Stimulated activated CD8-positive, alpha-beta memory T cell treated with anti-CD3 and anti-CD28 coated beads, Interleukin-12 subunit alpha, Interleukin-12 subunit beta, amount 100 ng/mL, for 24 hours (primary cell): ENCODE data around the gene TGM3.

Source experiments
- DNase-seq: peaks from one replicate; pipeline ENCODE4 v3.0.0-alpha.2; 2020; ENCODE audit errors: extremely low read depth

Gene TGM3

DNA sequence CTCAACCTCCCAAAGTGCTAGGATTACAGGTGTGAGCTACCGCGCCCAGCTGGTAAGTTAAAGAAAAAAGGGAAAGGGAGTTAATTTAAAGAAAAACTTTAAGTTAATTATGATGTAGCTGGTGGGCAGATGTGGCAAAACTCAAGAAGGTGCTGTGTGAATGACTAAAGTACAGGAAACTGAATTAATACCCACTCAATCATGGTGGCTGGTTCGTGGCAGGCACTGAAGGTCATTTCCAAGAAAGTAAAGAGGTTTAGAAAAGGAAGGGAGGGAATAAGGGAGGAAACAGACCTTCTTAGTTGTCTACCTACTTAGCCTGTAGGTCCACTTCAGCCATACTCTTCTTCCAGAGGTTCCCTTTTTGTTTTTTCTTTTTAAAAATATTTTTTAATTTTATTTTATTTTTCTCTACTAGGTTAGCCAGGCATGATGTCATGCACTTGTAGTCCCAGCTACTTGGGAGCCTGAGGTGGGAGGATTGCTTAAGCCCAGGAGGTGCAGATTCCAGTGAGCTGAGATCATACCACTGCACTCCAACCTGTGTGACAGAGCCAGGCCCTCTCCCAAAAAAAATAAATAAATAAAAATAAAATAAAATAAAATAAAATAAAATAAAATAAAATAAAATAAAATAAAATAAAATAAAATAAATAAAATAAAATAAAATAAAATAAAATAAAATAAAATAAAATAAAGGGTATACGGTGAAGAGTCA lies 11.9 kb upstream of the TGM3 start:
- DNase-seq: no peak

DNA sequence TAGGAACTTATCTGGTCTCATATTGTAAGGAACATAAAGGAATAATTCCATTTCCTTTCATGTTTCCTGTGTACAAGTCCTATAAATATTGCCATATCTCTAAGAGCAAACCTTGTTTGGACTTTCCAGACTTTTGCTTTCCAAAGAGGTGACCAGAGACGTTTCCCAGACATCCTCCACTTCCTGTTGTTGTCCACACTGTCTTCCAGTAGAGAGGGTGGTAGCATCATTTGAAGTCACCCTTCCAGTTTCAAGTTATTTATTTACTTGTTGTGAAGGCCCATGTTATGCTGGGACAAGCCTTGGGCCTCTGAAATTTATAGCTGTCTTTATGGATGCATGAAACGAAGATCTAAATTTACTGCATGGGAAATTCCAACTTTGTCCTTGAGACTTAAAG lies 10.6 kb upstream of the TGM3 start:
- DNase-seq: no peak

DNA sequence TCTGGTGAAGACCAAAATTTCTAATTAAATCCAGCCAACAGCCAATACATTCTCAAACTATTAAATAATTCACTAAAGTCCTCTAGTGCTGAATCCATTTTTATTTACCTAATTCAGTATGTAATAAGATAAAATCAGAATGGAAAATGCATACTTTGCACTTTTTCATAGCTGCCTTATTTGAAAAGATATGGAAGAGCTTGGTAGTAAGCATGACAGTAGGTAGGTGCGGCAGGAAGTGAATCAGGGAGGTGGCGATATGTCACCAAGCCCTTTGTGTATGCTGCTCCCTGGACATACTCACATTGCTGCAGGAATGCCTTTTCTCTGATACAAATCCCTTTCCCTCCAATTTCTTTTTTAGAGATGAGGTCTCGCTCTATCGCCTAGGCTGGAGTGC lies 10.2 kb upstream of the TGM3 start:
- no peak for DNase-seq

DNA sequence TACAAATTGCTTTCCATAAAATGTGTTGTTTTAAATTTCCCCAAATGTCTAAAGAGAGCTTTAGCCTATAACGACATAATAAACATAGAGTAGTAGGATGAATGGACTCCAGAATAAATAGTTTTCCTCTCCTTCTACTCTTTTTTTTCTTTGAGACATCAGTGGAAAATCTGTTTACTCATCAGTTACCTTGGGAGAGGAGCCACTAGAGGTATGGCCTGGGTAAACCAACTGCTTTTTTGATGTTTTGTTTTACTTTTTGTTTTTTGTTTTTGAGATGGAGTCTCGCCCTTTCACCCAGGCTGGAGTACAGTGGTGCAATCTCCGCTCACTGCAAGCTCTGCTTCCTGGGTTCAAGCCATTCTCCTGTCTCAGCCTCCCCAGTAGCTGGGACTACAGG lies 8.3 kb upstream of the TGM3 start:
- no peak for DNase-seq

DNA sequence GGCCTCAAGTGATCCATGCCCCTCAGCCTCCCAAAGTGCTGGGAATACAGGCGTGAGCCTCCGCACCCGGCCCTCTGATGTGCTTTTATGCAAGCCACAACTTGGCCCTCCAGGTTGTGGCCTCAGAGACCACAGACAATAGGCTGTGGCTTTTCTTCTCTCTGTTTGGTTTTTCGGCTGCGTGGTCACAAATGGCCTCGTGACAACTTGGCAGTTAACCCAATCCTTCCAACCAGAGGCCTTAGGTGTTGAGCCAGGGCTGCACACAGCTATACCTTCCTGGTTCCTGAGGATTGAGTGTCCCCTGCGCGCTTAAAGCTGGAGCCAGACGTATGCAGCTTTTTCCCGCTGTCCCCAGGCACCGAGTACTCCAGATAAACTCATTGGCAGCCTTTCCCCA lies 6.3 kb upstream of the TGM3 start:
- no peak for DNase-seq

DNA sequence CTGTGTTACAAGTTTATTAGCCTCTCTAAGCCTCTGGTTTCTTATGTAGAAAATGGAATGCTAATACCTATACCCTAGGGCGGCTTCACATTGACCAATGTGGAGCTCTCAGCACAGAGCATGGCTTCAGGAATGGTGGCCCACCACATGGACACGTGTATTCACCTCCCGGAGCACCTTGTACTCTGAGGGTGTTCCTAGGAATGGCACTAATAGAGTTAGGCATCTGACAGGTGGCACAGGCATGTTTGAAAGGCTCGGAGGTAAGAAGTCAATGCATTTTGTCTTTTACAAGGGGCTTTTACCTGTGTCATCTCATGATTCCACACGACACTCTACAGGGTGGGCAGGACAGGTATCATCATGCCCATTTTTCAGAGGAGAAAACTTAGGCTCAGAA lies 5.3 kb upstream of the TGM3 start:
- DNase-seq: no peak

DNA sequence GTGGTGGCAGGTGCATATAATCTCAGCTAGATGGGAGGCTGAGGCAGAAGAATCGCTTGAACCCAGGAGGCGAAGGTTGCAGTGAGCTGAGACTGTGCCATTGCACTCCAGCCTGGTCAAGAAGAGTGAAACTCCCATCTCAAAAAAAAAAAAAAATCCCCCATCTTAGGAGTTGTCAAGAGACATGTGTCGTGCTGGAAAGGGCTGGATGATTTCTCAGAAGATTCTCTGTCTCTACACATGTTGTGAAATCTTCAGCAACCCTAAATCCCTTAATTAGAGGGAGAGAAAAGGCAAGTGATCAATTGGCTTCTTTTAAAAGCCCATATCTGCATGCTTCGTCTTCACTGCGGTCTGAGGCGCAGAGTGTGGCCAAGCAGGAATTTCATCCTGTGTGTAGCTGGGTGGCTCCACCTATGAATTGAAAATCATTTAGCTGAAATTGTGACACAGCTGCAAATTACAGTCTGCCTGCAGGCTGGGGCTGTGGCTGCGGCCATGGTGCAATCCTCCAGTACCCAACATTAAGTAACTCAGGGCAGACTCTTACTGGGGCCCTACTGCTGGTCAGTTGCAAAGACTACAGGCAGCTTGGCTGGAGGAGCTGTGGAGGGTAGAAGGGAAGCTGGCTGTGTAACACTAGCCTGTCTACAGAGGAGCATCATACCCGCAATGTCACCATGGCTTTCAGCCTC lies 3.2 kb upstream of the TGM3 start:
- DNase-seq: no peak

DNA sequence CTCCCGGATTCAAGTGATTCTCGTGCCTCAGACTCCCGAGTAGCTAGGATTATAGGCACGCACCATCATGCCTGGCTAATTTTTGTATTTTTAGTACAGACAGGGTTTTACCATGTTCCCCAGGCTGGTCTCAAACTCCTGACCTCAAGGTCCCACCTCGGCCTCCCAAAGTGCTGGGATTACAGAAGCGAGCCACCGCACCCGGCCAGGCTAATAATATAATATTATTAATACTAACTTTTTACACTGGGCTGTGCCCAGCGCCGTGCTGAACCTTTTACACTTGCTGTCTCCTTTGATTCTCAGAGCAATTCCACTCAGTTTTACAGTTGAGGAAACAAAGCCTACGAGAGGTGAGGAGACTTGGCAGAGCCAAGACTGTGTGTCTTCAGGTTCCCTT lies 2.3 kb upstream of the TGM3 start:
- DNase-seq: no peak

DNA sequence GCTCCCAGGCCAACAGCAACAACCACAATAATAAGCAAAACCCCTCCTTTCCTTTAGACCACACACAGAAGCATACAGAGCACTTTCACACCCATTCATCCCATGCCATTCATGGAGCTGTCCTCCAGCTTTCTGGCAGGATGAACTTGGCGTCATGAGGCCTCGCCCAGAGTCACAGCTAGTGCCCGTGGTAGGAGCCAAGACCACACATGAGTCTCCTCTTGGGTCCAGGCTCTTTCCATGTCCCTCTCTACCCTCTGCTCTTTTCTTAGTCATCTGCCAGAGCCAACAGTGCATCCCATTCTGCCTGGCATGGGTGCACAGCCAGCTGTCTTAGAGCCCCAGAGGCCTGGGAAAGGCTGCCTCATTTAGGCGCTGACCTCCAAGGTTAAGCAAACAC lies 1.8 kb upstream of the TGM3 start:
- no peak for DNase-seq

DNA sequence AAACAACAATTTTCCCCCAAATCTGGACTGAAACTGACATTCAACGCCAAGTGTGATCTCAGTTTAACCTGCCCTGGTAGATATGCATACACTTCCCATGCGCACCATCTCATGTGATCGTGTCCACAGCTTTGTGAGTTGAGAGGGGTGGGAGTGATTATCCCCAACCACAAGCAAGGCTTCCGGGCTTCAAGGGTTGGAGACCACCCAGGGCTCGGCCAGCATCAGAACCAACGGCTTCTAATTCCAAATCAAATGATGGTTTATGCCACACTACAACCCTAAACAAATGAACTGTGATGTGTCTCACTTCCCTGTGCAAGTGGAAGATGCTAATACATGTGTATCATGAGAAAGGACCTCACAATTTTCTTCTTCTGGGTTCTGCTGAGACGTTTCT lies 515 bp upstream of the TGM3 start:
- no peak for DNase-seq

DNA sequence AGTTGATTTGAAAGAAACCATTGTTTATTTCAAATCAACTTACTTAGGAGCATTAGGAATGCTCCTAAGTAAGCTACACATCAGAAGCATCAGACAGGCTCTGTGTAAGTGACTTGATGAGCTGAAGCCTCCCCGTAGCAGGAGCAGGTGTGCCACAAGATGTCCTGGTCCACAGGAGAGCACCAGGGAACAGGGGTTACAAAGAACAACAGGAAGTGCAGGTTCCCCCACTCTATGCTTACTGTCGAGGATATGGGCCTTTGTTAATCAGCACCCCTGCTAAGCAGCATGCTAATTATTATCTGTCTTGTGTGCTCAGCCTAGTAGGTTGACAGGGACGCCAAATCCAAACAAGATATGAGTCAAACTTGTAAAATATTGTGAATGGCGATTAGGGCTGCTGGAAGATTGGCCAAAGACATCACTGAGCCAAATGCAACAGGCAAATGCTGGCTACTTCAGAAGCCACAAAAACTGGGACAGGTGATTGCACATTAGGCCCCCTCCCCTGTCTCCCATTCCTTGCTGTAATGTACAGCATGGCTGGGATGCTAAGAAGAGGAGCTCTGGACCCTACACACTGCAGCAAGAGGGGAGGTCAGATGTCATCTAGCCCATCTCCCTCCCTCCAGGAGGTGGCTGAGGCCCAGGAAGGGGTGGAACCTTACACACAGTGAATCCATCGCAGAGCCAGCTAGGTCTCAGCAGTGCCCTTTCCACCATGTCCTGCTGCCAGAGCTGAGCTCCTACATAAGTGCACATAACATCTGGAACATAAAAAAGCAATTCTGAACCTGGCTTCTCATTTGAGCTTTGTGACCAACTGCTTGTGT lies 939 bp downstream of the TGM3 start:
- no peak for DNase-seq

DNA sequence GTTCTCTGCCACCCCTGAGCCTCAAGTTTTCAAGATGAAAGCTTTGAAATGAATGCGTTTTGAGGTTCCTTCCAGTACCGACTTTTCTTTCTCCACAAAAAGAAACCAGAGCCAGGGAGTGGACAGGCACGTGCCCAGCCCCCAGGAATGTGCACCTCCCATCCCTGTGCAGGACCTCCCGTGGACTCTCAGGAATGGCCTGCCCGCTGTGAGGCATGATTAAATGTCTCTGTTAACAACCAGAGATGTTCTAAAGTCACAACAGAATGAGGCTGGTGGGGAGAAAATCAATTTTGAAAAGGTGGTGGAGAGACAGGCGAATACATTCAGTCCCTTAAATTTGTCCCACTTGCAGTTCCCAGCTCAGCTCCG lies 1.5 kb downstream of the TGM3 start:
- DNase-seq: no peak

DNA sequence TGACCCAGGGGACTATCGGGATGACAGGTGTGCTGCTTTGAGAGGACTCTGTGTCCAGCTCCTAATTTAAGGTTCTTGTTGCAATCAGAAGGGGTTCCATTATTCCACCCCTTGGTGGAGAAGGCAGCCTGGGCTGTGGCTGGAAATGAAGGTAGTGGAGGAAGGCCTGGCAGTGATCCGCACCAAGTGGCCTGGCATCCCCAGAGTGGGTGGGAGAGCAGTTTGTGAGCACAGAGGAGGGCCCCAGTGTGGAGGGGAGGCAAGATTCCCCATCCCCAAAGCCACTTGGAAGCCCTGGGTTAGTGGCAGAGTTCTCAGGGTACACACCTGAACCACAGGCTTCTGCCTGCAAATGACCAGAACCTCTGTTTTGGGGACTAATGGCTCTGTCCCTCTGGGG lies 2.3 kb downstream of the TGM3 start:
- no peak for DNase-seq

DNA sequence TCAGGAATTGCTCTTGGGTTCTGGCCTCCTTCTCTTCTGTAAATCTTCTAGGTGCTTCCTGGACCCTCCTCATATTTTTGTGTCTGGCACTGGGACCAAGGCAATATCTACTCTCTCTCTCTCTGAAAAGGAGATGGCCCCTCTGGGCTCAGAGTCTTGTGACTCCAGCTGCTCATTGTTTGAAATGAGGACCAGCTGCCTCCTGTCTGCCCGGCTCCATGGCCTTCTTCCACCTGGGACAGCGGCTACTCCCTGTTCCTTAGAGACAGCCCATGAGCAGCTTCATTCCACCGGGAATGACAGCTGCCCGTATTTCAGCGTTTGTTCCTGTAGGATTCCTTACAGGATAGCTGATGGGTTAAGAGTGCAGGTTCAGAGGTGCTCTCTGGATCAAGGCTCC lies 2.9 kb downstream of the TGM3 start:
- no peak for DNase-seq

DNA sequence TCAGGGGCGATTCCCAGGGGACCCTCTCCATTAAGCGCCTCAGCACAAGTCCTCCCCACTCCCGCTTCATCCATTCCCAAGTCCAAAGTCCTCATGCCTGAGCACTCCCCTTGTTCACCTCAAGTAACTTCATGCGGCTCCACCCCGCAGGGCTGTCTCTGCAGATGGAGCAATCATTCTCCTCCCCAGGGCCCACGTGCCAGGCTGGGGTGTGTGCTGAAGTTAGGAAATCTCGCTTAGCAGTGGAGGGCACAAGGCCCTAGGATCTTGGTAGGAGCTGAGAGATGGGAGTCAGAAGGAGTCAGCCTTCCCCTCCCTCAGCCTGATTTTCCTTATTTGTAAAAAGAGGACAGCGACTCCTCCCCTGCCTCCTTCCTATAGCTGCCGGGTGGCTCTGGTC lies 3.5 kb downstream of the TGM3 start:
- DNase-seq: no peak

DNA sequence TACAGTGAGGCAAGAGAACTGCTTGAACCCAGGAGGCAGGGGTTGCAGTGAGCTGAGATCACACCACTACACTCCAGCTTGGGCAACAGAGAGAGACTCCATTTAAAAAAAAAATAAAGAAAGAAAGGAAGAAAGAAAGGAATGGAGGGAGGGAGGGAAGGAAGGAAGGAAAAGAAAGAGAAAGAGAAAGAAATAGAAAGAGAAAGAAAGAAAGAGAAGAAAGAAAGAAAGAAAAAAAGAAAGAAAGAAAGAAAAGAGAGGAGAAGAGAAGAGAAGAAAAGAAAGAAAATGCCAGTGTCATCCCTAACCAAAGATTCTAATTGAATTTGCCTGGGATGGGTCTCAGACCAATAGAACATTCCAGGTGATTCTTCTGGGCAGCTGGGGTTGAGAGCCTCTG lies 4.2 kb downstream of the TGM3 start:
- no peak for DNase-seq

DNA sequence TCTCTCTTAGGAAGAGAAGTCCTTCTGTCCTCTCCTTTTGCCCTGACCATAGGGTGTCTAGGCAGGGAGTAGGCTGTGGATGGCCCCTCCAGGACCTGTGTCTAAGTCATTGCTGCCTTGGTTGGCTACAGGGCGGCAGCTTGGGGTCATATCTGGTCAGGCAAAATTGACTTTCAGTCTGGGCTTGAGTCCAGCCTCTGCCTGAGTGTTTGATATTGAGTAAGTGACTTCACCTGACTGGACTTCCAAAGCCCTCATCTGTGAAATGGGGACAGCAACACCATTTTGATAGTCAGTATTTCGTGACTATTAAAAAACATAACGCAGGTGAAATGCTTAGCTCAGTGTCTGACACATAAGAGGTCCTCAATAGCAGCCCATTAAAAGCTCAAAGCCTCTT lies 4.6 kb downstream of the TGM3 start:
- no peak for DNase-seq

DNA sequence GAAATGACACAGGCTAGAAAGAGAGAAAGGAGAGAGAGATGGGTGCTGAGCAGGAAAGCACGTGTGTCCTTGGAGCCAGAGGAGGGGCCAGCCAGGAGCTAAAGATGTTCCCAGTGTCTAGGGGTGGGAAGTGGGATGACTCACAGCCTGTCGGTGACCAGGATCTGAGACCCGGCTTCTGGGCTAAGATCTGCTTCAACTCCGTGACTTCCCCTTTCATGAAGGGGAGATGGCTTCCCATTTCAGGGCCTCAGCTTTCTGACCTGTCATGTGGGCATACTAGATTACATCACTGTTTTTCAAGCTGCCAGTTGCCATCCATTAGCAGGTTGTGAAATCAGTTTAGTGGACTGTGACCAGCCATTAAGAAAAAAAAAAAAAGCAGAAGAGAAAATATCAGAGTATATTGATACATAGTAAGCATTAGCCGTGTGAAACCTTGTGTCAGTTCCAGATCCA lies 5.4 kb downstream of the TGM3 start:
- DNase-seq: no peak

DNA sequence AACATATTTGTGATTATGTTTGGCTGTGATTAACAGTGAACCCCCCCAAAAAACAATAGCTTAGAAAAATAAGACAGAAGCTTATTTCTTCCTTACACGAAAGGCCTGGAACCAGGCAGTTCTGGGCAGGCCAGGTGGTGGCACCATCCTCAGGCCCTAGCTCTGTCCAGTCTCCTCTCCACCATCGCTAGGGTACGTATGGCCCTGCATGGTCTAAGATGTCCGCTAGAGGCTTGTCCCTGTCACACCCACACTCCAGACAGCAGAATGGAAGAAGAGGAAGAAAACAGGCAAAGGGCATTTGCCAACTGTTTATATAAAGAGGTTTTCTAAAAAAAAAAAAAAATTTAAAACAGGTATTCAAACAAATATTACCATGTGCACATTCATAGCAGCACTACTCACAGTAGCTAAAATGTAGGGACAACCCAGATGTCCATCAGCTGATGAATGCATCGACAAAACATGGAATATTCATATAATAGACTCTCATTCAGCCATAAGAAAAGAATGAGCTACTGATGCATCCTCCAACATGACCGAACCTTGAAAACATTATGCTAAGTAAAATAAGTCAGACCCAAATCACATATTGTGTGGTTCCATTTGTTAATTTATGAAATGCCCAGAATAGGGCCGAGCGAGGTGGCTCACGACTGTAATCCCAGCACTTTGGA lies 6.7 kb downstream of the TGM3 start:
- DNase-seq: no peak

DNA sequence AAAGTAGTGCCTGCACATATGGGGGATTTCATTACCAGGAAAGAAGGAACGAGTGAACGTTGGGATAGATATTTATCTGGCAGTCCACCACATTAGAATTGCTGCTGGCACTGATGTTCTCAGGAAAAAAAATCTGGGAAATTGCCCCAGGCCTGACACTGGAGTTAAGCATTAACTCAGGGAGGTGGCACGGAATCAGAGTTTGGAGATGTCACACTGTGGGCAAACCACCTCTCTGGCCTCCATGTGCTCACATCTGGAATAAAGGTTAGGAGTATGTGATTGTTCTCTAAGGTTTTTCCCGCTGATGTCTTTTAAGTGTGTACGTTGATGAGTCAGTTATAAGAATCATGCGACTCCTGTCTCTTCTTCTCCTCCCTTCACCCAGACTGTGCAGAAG lies 7.9 kb downstream of the TGM3 start:
- no peak for DNase-seq

DNA sequence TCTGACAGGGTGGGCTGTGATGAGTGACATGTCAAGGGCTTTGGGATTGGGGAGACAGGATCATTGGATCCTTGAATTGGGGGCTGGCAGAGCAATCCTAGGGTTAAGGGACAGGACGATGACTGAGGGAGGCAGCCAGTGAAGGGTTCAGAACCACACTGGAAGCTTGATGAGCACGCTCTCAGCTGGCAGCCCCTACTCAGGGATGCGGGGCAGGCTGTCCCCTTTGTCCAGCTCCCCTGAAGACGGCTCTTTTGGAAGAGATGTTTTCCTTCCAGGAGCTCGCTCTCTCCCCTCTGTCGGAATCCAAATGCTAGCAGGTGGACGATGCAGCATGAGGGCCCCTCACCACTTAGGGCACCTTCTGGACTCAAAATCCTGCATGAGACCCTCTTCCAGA lies 8.4 kb downstream of the TGM3 start:
- DNase-seq: no peak

DNA sequence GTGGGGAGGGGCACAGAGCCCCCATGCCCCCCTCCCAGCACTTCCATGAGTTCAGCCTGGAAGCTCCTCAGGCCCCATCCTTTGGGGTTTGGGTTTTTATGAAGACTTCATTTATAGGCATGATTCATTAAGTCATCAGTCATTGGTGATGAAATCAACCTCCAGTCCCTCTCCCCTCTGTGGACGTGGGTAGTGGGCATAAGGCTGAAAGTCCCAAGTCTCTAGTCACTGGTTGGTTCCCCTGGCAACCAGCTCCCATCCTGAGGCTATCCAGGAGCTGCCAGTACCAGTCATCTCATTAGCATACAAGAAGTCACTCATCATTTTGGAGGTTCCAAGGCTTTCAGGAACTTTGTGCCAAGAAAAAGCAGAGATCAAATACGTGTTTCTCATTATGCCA lies 9.2 kb downstream of the TGM3 start:
- DNase-seq: no peak
